GM12872 (cell line): ENCODE data around the gene FECH.

Experiments used
- CTCF ChIP-seq: IDR thresholded peaks from 3 replicates; pipeline ENCODE4 v1.5.1; 2011; ENCODE audit warnings: low read depth, mild to moderate bottlenecking, low read length, moderate library complexity; ENCODE audit not compliant: insufficient read depth

Gene FECH

GRCh38 chr18:57586251-57587049 lies at the start of gene FECH:
Gene FECH, minus strand, starts transcription at chr18:57586702. Its CDS starts 82 bp downstream, at chr18:57586620.
- no peak for TF ChIP-seq CTCF

GRCh38 chr18:57635003-57635822 lies 48.7 kb upstream of the FECH start:
- no peak for TF ChIP-seq CTCF

- no peak for TF ChIP-seq CTCF
Measured at GRCh38 chr18:57631697-57632096, 45.2 kb upstream of the FECH start.

- TF ChIP-seq CTCF, result no peak
Measured at GRCh38 chr18:57630754-57631595, 44.5 kb upstream of the FECH start.

- peak; percentile 76 for TF ChIP-seq CTCF
Measured at GRCh38 chr18:57630002-57630753, 43.7 kb upstream of the FECH start.

- no peak for TF ChIP-seq CTCF
Measured at GRCh38 chr18:57629422-57629821, 42.9 kb upstream of the FECH start.

GRCh38 chr18:57627488-57627887 lies 41.0 kb upstream of the FECH start:
- TF ChIP-seq CTCF, result no peak
